Activated gamma-delta T cell treated with anti-CD3 and anti-CD28 coated beads, Interleukin-2, amount 50 U/mL, for 16 hours (primary cell): ENCODE data around the gene SNX24.

Experiments used
- DNase-seq: peaks from one replicate; pipeline ENCODE4 v3.0.0-alpha.2; 2020; ENCODE audit warnings: low read depth

Gene SNX24

GRCh38 chr5:122921826-122922225 lies 76.4 kb downstream of the SNX24 start:
- no peak for DNase-seq

DNA sequence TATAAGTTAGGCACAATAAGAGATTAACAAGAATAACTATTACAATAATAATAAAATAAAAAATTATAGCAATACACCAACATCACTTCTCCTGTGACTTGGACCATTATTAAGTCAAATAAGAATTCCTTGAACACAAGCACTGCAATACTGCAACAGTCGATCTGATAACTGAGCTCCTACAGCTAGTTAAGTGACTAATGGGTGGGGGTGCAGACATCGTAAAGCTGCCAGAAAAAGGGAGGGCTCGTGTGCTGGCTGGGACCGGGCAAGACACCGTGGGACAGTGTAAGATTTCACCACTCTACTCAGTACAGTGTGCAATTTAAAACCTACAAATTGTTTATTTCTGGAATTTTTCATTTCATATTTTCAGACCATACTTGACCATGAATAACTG lies 78.8 kb downstream of the SNX24 start:
- no peak for DNase-seq

DNA sequence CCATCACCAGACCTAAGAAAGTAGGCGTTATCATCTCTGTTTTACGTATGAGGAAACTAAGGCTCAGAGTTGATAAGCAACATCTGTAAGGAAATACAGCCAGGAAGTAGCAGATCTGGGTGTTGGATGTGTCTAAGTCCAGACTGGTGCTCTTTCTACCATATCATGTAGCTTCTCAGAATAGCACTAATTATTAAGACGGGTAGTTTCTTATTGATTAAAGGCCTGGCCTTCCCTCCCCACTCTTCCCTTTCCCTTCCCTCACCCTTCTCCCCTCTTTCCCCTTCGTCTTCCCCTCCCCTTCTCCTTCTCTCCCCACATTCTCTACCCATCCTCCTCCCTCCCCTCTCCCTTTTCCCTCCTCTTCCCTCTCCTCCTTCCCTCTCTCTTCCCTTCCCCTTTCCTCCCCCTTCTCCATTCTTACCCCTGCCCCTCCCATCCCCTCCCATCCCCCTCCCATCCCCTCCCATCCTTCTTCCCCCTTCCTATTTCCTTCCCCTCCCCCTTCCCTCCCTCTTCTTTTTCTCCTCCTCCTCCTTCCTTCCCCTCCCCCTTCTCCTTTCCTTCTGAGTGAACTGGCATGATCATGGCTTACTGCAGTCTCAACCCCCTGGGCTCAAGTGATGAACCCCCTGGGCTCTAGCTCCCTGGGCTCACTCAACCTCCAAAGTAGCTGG lies 79.4 kb downstream of the SNX24 start:
- no peak for DNase-seq

GRCh38 chr5:122929001-122929400 lies 83.6 kb downstream of the SNX24 start:
- DNase-seq, result no peak

- DNase-seq, result no peak
Measured at GRCh38 chr5:122929980-122930379, 84.6 kb downstream of the SNX24 start.

GRCh38 chr5:122933956-122934355 lies 88.5 kb downstream of the SNX24 start:
- DNase-seq, result no peak

GRCh38 chr5:122936088-122936487 lies 90.7 kb downstream of the SNX24 start:
- no peak for DNase-seq

GRCh38 chr5:122937914-122938313 lies 92.5 kb downstream of the SNX24 start:
- DNase-seq, result no peak

- DNase-seq, result no peak
Measured at GRCh38 chr5:122940890-122941289, 95.5 kb downstream of the SNX24 start.

GRCh38 chr5:122941737-122942136 lies 96.3 kb downstream of the SNX24 start:
- DNase-seq, result no peak

DNA sequence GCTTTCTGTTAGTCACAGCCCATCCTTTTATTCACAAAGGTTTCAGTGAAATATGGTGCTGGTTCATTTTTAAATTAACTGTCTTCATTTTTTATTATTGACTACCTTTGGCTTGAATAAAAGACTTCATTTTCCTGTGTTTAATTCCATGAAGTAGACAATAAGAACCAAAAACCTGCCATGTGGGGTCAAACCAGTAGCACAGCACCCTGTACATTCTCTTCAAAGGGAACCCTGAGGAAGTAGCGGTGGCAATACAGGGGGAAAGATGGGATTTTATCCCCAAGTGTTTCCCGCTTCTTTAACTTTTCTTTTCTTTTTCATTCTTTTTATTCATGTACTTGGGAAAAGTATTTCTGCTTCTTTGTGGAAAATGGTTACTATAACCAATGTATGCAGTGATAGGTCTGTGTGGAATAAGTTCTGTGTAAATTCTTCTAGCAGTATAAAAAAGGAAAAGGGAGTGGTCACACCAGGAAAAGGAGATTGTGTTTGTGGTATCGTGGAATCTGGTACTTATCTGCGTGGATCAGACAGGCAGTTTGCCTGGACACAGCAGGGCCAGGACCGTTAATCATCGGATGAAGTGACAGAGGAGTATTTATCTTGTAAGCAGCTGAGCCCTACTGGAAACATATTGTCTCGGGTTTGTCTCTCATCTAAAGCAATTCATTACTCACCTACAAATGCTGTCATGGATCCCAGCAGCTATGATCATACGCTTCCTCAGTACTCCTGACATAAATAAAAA lies 96.9 kb downstream of the SNX24 start:
- no peak for DNase-seq

DNA sequence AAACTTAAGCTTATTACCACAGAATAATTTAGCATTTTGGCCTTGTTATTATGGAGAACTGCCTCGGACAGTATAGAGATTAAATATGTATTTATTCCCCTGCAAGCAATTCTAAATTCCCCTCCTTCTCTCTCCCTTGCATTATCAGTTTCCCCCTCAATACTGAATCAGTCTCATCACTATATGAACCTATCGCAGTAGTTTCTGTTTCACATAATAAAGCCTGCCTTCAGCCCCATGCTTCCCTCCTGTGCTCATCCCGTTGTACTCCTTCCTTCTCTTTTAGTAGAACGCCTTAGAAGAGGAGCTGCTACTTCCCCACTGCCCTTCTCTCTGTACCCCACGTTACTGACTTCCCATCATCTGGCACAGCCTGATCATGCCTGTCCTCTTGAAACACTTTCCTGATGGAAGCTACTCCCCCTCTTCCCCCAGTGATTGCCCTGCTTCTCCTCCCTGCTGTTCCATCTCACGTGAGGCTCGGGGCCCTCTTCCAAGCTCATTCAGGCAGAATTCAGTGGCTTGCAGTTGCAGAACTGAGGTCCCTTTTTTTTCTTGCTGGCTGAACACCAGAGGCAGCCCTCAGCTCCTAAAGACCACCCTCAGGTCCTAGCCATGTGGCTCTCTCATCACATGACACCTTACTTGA lies 97.8 kb downstream of the SNX24 start:
- DNase-seq, result no peak

DNA sequence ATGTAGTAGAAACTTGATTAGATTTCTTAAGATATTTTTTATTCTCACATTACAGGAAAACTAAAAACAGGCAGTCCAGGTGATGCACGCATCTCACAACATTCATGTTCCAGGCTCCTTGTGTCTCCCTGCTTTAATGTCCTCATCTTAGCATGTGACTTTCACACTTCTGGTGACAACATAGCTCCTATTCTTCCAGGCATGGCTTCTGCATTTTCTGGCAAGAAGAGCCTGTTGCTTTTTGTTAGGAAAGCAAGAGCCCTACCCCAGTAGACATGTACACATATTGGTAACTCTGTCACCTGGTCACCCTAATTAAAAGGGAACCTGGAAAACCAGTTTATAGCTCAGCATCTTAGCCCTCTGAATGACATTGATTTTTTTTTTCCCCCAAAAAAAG lies 98.6 kb downstream of the SNX24 start:
- no peak for DNase-seq

GRCh38 chr5:122947372-122947771 lies 102.0 kb downstream of the SNX24 start:
- DNase-seq, result no peak

DNA sequence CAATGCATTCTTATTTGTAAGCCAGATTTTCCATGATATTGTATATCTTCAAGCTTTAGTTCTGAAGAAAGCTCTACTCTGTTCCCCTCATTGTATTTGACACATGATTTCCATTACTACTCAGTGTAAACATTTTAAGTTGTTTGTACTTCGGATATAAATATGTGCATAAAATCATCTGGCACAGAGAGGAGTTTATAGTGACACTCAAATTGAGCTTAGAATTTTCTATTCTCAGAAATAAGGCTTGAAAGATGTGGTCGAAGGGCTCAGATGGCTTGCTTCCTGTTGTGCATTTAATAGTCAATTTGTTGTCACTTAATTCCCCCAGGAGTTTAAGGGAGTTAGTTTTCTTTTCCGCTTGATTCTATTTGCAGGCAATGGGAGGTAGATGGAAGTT lies 102.4 kb downstream of the SNX24 start:
- no peak for DNase-seq

DNA sequence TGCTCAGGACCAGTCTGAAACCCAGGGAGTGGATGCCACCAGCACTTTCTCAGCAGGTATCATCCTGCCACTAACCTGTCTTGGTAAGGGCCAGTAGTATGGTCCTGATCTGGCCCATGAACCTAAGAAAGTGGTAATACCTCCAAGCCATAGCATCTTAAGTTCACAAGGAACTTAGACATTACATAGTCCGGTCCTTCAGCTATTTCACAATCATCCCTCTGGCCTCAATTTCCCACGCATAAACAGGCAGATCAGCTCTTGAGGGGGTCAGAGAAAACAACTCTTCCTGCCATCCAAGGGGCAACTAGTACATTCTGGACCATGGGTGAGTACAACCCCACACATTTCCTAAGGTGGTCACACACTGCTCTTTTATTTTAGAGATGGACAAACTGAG lies 102.9 kb downstream of the SNX24 start:
- no peak for DNase-seq

- no peak for DNase-seq
Measured at GRCh38 chr5:122951658-122952057, 106.2 kb downstream of the SNX24 start.

DNA sequence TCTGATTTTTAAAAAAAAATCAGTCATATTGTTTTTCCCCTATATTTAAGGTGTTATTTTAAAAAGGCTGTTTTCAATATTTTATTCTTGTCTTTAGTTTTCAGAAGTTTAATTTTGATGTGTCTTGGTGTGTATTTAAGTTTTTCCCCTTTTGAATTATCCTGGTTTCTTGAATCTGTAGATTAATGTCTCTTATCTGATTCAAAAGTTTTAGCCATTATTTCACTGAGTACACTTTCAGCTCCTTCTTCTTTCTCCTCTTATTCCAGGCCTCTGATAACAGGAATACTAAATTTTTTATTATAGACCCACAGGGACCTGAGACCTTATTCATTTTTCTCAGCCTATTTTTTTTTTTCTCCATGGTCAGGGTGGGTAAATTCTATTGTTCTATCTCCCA lies 109.3 kb downstream of the SNX24 start:
- no peak for DNase-seq

DNA sequence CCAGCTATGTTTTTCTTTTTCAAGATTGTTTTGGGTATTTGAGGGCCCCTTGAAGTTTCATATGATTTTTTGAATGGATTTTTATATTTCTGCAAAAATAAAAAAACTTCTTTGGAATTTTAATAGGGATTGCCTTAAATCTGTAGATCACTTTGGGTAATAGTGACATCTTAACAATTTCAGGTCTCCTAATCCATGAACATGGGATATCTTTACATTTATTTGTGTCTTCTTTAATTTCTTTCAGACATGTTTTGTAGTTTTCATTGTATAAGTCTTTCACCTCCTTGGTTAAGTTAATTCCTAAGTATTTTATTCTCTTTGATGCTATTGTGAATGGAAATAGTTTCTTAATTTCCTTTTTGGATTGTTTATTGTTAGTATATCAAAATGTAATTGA lies 112.0 kb downstream of the SNX24 start:
- no peak for DNase-seq

GRCh38 chr5:122959740-122960445 lies 114.5 kb downstream of the SNX24 start:
- no peak for DNase-seq

GRCh38 chr5:122963305-122963704 lies 117.9 kb downstream of the SNX24 start:
- no peak for DNase-seq

GRCh38 chr5:122965111-122965510 lies 119.7 kb downstream of the SNX24 start:
- DNase-seq, result no peak

- DNase-seq, result no peak
Measured at GRCh38 chr5:122967085-122967484, 121.7 kb downstream of the SNX24 start.
